Right lobe of liver (tissue), 6 donors: ENCODE measurements around the gene RCOR1. TPM values are rescaled to one million over a fixed set of nuclear protein-coding genes. Genes with fewer than 3 reads are reported as not detected.
"Not testable (repeated sequence)": the region's sequence is repeated elsewhere in the genome, so short reads cannot be mapped to it uniquely, and the experiment has no call there.

Experiments
- ATAC-seq, 4 donors: fragments of 200-7000 bp; cut with Tn5 transposase; one replicate each; pipeline ENCODE4 v1.9.1; 2020; ENCODE audit warnings: mild to moderate bottlenecking in 4 of 4, moderate library complexity in 4 of 4
- DNase-seq, 3 donors: peaks; one replicate each; pipeline ENCODE4 v3.0.0-alpha.2; 2020
- H3K27ac ChIP-seq, 3 donors: fragments of 200-600 bp; one replicate each; pipeline ENCODE4 v1.8.0; 2022
- H3K27me3 ChIP-seq, 2 donors: fragments of 200-600 bp; one replicate each; pipeline ENCODE4 v1.8.0; 2022
- H3K36me3 ChIP-seq, 4 donors: fragments of 200-600 bp; sonication (generic) in 1 of 4; one replicate each; pipeline versions ENCODE4 v1.5.1 to v1.8.0; 2017 to 2022; ENCODE audit warnings: control low read depth in 1 of 4
- H3K4me1 ChIP-seq, 4 donors: fragments of 200-600 bp; sonication (generic) in 1 of 4; one replicate each; pipeline versions ENCODE4 v1.5.1 to v1.8.0; 2017 to 2022; ENCODE audit warnings: control low read depth in 1 of 4
- H3K4me3 ChIP-seq, 3 donors: fragments of 200-600 bp; one replicate each; pipeline ENCODE4 v1.8.0; 2022
- H3K9me3 ChIP-seq, 4 donors: fragments of 200-600 bp; sonication (generic) in 1 of 4; one replicate each; pipeline versions ENCODE4 v1.5.1 to v1.8.0; 2017 to 2022; ENCODE audit warnings: control low read depth in 1 of 4
- CTCF ChIP-seq, 4 donors: fragments of 200-600 bp in 3 of 4; fragments of 450-650 bp in 1 of 4; IDR thresholded peaks; one replicate each; pipeline versions ENCODE4 v1.5.1 to v1.8.0; 2016 to 2022; ENCODE audit warnings: antibody characterized with exemption in 4 of 4, mild to moderate bottlenecking in 2 of 4
- POLR2A ChIP-seq: fragments of 450-650 bp; IDR thresholded peaks from one replicate; pipeline ENCODE4 v1.6.1; 2017; ENCODE audit warnings: antibody characterized with exemption, mild to moderate bottlenecking
- WGBS: methylation state at CpG from one replicate; pipeline ENCODE4 v1.1.6; 2018; ENCODE audit warnings: low coverage, low lambda C conversion rate; ENCODE audit not compliant: insufficient coverage; ENCODE audit errors: missing lambda C conversion rate; 5-methylcytosine and 5-hydroxymethylcytosine counted together
- intact Hi-C, 2 donors: fragments of 100-400 bp; cut with DNase I; formaldehyde crosslinking; loops; one replicate each; pipeline versions ENCODE4 v1.11.2 to v1.14.1; 2022
- total RNA-seq, 6 experiments: library from RNA; depleted of rRNA in 2 of 6; stranded (reverse); fragments of >200 nt in 2 of 6; fragmentation: NEBNext Ultra II Directional in 3 of 6; extraction: Animal tissue kit (Norgen Biotek cat#: 25700) in 3 of 6; gene quantifications; one replicate each; pipeline versions ENCODE4 v1.1.0 to v1.2.4, GENCODE V29; 2016 to 2023
- donor health status: DM: no; HTN: yes; CAD: no.
- donor health status: DM: no; HTN: no; CAD: no.
- donor health status: DM: no; HTN: no; CAD: no.
- donor health status: DM: no; HTN: yes; CAD: no.
- donor health status: DM: no; HTN: yes; CAD: no.

Gene RCOR1
- total RNA-seq, 6 experiments from 2014 or later, result 7.5 to 14.1 (median 8.7) TPM

DNA sequence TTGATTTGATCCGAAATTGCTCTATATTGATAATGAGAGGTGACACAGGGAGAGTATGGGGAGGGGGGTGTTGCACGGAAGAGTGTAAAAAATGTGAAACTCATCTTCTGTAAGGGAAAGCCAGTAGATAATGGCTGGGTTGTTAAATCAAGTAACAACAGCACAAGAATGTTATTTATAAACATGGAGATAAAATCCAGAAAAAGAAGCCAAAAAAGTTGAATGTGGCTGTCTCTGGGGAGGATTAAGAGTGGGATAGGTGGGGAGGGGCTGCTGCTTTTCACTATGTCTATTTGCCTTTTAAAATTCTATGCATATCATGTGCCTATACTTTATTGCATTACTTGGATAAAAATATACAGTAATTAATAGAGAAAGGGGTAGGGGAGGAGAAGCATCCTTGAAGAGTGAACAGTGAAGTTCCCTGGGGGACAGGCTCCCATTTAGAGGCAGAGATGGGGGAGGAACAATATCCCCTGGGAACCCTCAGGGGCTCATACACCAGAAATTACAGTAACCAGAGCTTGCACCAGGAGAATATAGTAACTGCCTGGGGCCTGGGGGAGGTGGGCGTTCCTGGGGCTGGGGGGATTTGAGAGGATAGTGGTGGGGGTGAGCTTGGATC lies 43.7 kb upstream of the RCOR1 start:
- DNase-seq, result no peak
- H3K4me3 ChIP-seq, result no peak overlapping the region
- no peak overlapping the region for H3K27ac ChIP-seq
- H3K4me1 ChIP-seq, result no peaks in the 10 kb centered on the region
- no peak for ATAC-seq
- WGBS, result 32% methylated on average over 2 of the region's 3 CpGs
- intact Hi-C loops, result no loop called here
- no peaks in the 10 kb centered on the region for H3K9me3 ChIP-seq
- H3K27me3 ChIP-seq, result peaks cover 0 to 9% of the 10 kb centered on the region in 2 donors
- TF ChIP-seq CTCF (IDR thresholded peaks at IDR 0.05) (no peak), POLR2A (no peak)
- H3K36me3 ChIP-seq, result no peaks in the 10 kb centered on the region

DNA sequence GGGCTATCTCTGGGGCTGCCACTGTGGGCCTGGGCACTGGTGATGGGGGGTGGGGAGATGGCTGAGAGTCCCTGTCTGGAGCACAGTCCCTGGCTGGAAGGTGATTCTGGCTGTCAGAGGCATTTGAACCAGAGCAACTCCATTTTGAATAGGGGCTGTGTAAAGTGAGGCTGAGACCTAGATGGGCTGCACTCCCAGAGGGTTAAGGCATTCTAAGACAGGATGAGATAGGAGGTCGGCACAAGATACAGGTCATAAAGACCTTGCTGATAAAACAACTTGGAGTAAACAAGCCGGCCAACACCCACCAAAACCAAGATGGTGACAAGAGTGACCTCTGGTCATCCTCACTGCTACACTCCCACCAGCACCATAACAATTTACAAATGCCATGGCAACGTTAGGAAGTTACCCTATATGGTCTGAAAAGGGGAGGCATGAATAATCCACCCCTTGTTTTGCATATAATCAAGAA lies 41.5 kb upstream of the RCOR1 start:
- H3K4me3 ChIP-seq, H3K27me3 ChIP-seq, ATAC-seq, H3K36me3 ChIP-seq, H3K4me1 ChIP-seq, H3K27ac ChIP-seq, H3K9me3 ChIP-seq, intact Hi-C loops, DNase-seq: not testable (repeated sequence)
- 58% methylated on average over 2 of the region's 3 CpGs for WGBS

GRCh38 chr14:102551995-102552705 lies 40.3 kb upstream of the RCOR1 start:
- intact Hi-C loops, result no loop called here
- DNase-seq (no peak), ATAC-seq (no peak)
- Histone ChIP-seq H3K4me1 (no peaks in the 10 kb centered on the region), H3K27me3 (no peaks in the 10 kb centered on the region), H3K4me3 (no peak overlapping the region), H3K27ac (no peak overlapping the region), H3K9me3 (no peaks in the 10 kb centered on the region), H3K36me3 (no peaks in the 10 kb centered on the region)
- no peak for TF ChIP-seq CTCF (IDR thresholded peaks at IDR 0.05)
- TF ChIP-seq POLR2A, result no peak
- 85% methylated on average over 7 of the region's 14 CpGs for WGBS

- peak; percentile 63 to 80 (median 76) for ATAC-seq
- H3K27ac ChIP-seq, result peak overlapping the region in 1 of 3 donors; percentile 22
- no peaks in the 10 kb centered on the region for H3K9me3 ChIP-seq
- WGBS, result 5% methylated on average over 29 of the region's 94 CpGs
- no peaks in the 10 kb centered on the region for H3K27me3 ChIP-seq
- peak overlapping the region; percentile 66 to 74 (median 70) for H3K4me3 ChIP-seq
- no peaks in the 10 kb centered on the region for H3K36me3 ChIP-seq
- intact Hi-C loops, result no loop called here
- H3K4me1 ChIP-seq, result no peaks in the 10 kb centered on the region
- peak in 1 of 3 donors; percentile 62 for DNase-seq
- TF ChIP-seq CTCF (IDR thresholded peaks at IDR 0.05), result no peak
- no peak for TF ChIP-seq POLR2A
Measured at GRCh38 chr14:102554821-102555819, 37.3 kb upstream of the RCOR1 start.
